Stimulated activated naive B cell treated with anti-CD40 and anti-IgM and Interleukin-4, amounts not matched to agents 10 μg/mL and 1 μg/mL and 100 μg/mL, for 72 hours (primary cell): Measurements from ENCODE around the gene PCDHGA9.

ENCODE experiments used
- ATAC-seq, 2 donors: fragments of 150-1000 bp; cut with Tn5 transposase; replicated peaks; 2 replicates each; pipeline ENCODE4 v1.10.0; 2021; ENCODE audit warnings: moderate library complexity in 1 of 2
- DNase-seq: peaks from one replicate; pipeline ENCODE4 v3.0.0; 2021
- H3K27ac Mint-ChIP-seq: one replicate; pipeline ENCODE4 v1.8.0; 2022; ENCODE audit warnings: mild to moderate bottlenecking, mixed read lengths
- H3K27me3 Mint-ChIP-seq, 2 donors: one replicate each; pipeline ENCODE4 v1.8.0; 2022; ENCODE audit warnings: mixed read lengths in 2 of 2
- H3K36me3 Mint-ChIP-seq, 2 donors: one replicate each; pipeline ENCODE4 v1.8.0; 2022; ENCODE audit warnings: mixed read lengths in 2 of 2, mild to moderate bottlenecking in 1 of 2
- H3K4me1 Mint-ChIP-seq, 2 donors: one replicate each; pipeline ENCODE4 v1.8.0; 2022; ENCODE audit warnings: mixed read lengths in 2 of 2, mild to moderate bottlenecking in 1 of 2
- H3K4me3 Mint-ChIP-seq, 2 donors: one replicate each; pipeline ENCODE4 v1.8.0; 2022; ENCODE audit warnings: mild to moderate bottlenecking in 2 of 2, mixed read lengths in 2 of 2, moderate library complexity in 1 of 2
- H3K9me3 Mint-ChIP-seq, 2 donors: one replicate each; pipeline ENCODE4 v1.8.0; 2022; ENCODE audit warnings: mixed read lengths in 2 of 2, mild to moderate bottlenecking in 1 of 2

The PCDHGA9 gene

GRCh38 chr5:141402553-141403243, at the start of gene PCDHGA9:
Gene PCDHGA9, plus strand, starts transcription at chr5:141402778. Its CDS starts 175 bp downstream, at chr5:141402953.
- peak within 1 kb of the TSS; percentile 42 for H3K27ac Mint-ChIP-seq
- ATAC-seq (no peak), DNase-seq (no peak)
- peak within 1 kb of the TSS; percentile 60 to 71 for H3K4me3 Mint-ChIP-seq
- H3K9me3 Mint-ChIP-seq = peaks cover 9 to 13% of the 10 kb centered on the region in 2 donors
- peaks cover 67 to 79% of the 10 kb centered on the region in 2 donors for H3K27me3 Mint-ChIP-seq
- peaks cover 12 to 14% of the 10 kb centered on the region in 2 donors for H3K36me3 Mint-ChIP-seq
- peaks cover 4 to 6% of the 10 kb centered on the region in 2 donors for H3K4me1 Mint-ChIP-seq

- Mint-ChIP-seq H3K36me3 (peaks cover 12 to 15% of the 10 kb centered on the region in 2 donors), H3K4me3 (no peak within 1 kb of the TSS), H3K4me1 (peaks cover 0 to 1% of the 10 kb centered on the region in 2 donors), H3K27me3 (peaks cover 65 to 83% of the 10 kb centered on the region in 2 donors), H3K27ac (no peak within 1 kb of the TSS), H3K9me3 (peaks cover 13 to 21% of the 10 kb centered on the region in 2 donors)
- no peak for DNase-seq
- no peak for ATAC-seq
Measured at GRCh38 chr5:141354900-141355469, 47.6 kb upstream of the PCDHGA9 start, which contains the start of gene PCDHGA4. Gene PCDHGA4, plus strand, starts transcription at chr5:141355021. Its CDS starts 87 bp downstream, at chr5:141355108.

- Mint-ChIP-seq H3K27me3 (peaks cover 65 to 83% of the 10 kb centered on the region in 2 donors), H3K36me3 (peaks cover 11 to 14% of the 10 kb centered on the region in 2 donors), H3K9me3 (peaks cover 12 to 19% of the 10 kb centered on the region in 2 donors), H3K4me1 (peaks cover 0 to 1% of the 10 kb centered on the region in 2 donors), H3K27ac (no peak overlapping the region), H3K4me3 (no peak overlapping the region)
- DNase-seq = no peak
- ATAC-seq = no peak
Measured at GRCh38 chr5:141355641-141356040, 46.9 kb upstream of the PCDHGA9 start.

GRCh38 chr5:141356133-141356532, 46.4 kb upstream of the PCDHGA9 start:
- H3K27ac Mint-ChIP-seq = no peak overlapping the region
- H3K4me3 Mint-ChIP-seq = no peak overlapping the region
- ATAC-seq = no peak
- H3K27me3 Mint-ChIP-seq = peaks cover 66 to 83% of the 10 kb centered on the region in 2 donors
- H3K36me3 Mint-ChIP-seq = peaks cover 15 to 18% of the 10 kb centered on the region in 2 donors
- H3K9me3 Mint-ChIP-seq = peaks cover 16 to 21% of the 10 kb centered on the region in 2 donors
- DNase-seq = no peak
- H3K4me1 Mint-ChIP-seq = peaks cover 0 to 1% of the 10 kb centered on the region in 2 donors

- DNase-seq (no peak), ATAC-seq (no peak)
- Mint-ChIP-seq H3K27ac (no peak overlapping the region), H3K4me3 (no peak overlapping the region), H3K9me3 (peaks cover 19 to 22% of the 10 kb centered on the region in 2 donors), H3K36me3 (peaks cover 16 to 22% of the 10 kb centered on the region in 2 donors), H3K4me1 (peaks cover 0 to 1% of the 10 kb centered on the region in 2 donors), H3K27me3 (peaks cover 67 to 83% of the 10 kb centered on the region in 2 donors)
Measured at GRCh38 chr5:141356950-141357349, 45.6 kb upstream of the PCDHGA9 start.

- Mint-ChIP-seq H3K27me3 (peaks cover 72 to 86% of the 10 kb centered on the region in 2 donors), H3K4me1 (no peaks in the 10 kb centered on the region), H3K9me3 (peaks cover 15 to 26% of the 10 kb centered on the region in 2 donors), H3K27ac (peak within 1 kb of the TSS; percentile 67), H3K36me3 (peaks cover 17 to 32% of the 10 kb centered on the region in 2 donors), H3K4me3 (peak within 1 kb of the TSS; percentile 75 to 80)
- DNase-seq (no peak), ATAC-seq (peak; percentile 29 to 36)
Measured at GRCh38 chr5:141359790-141360426, 42.7 kb upstream of the PCDHGA9 start, which contains the start of gene PCDHGB2. Gene PCDHGB2, plus strand, starts transcription at chr5:141359994. Its CDS starts 142 bp downstream, at chr5:141360136.

- ATAC-seq = no peak
- Mint-ChIP-seq H3K4me1 (no peaks in the 10 kb centered on the region), H3K36me3 (peaks cover 21 to 39% of the 10 kb centered on the region in 2 donors), H3K27ac (peak overlapping the region; percentile 67), H3K9me3 (peaks cover 17 to 29% of the 10 kb centered on the region in 2 donors), H3K4me3 (no peak overlapping the region), H3K27me3 (peaks cover 73 to 87% of the 10 kb centered on the region in 2 donors)
- no peak for DNase-seq
Measured at GRCh38 chr5:141360685-141361084, 41.9 kb upstream of the PCDHGA9 start.

- Mint-ChIP-seq H3K4me1 (no peaks in the 10 kb centered on the region), H3K4me3 (peak overlapping the region in 1 of 2 donors; percentile 17), H3K36me3 (peaks cover 25 to 40% of the 10 kb centered on the region in 2 donors), H3K9me3 (peaks cover 20 to 28% of the 10 kb centered on the region in 2 donors), H3K27ac (peak overlapping the region; percentile 44), H3K27me3 (peaks cover 64 to 76% of the 10 kb centered on the region in 2 donors)
- ATAC-seq (no peak), DNase-seq (no peak)
Measured at GRCh38 chr5:141362719-141363118, 39.9 kb upstream of the PCDHGA9 start.

- no peaks in the 10 kb centered on the region for H3K4me1 Mint-ChIP-seq
- H3K36me3 Mint-ChIP-seq = peaks cover 25 to 40% of the 10 kb centered on the region in 2 donors
- peak within 1 kb of the TSS in 1 of 2 donors; percentile 32 for H3K4me3 Mint-ChIP-seq
- peaks cover 20 to 28% of the 10 kb centered on the region in 2 donors for H3K9me3 Mint-ChIP-seq
- ATAC-seq (no peak), DNase-seq (no peak)
- peak within 1 kb of the TSS; percentile 81 for H3K27ac Mint-ChIP-seq
- peaks cover 66 to 73% of the 10 kb centered on the region in 2 donors for H3K27me3 Mint-ChIP-seq
Measured at GRCh38 chr5:141363952-141364660, 38.5 kb upstream of the PCDHGA9 start, which contains the start of gene PCDHGA5. Gene PCDHGA5, plus strand, starts transcription at chr5:141364162. Its CDS starts 169 bp downstream, at chr5:141364331.

- Mint-ChIP-seq H3K4me1 (peaks cover 0 to 3% of the 10 kb centered on the region in 2 donors), H3K27me3 (peaks cover 61 to 69% of the 10 kb centered on the region in 2 donors), H3K27ac (peak overlapping the region; percentile 5), H3K9me3 (peaks cover 17 to 28% of the 10 kb centered on the region in 2 donors), H3K4me3 (no peak overlapping the region), H3K36me3 (peaks cover 16 to 37% of the 10 kb centered on the region in 2 donors)
- DNase-seq (no peak), ATAC-seq (no peak)
Measured at GRCh38 chr5:141366016-141366896, 36.3 kb upstream of the PCDHGA9 start.

- H3K4me3 Mint-ChIP-seq = peak within 1 kb of the TSS; percentile 83 to 91
- peaks cover 13 to 17% of the 10 kb centered on the region in 2 donors for H3K36me3 Mint-ChIP-seq
- peaks cover 23 to 25% of the 10 kb centered on the region in 2 donors for H3K9me3 Mint-ChIP-seq
- peaks cover 0 to 4% of the 10 kb centered on the region in 2 donors for H3K4me1 Mint-ChIP-seq
- peak; percentile 57 to 73 for ATAC-seq
- peak within 1 kb of the TSS; percentile 94 for H3K27ac Mint-ChIP-seq
- peaks cover 54 to 73% of the 10 kb centered on the region in 2 donors for H3K27me3 Mint-ChIP-seq
- DNase-seq = no peak
Measured at GRCh38 chr5:141369994-141370848, 32.4 kb upstream of the PCDHGA9 start, which contains the start of gene PCDHGB3. Gene PCDHGB3, plus strand, starts transcription at chr5:141370242. Its CDS starts 153 bp downstream, at chr5:141370395.
